ENCODE measurements around the gene CRISPLD2.

CRISPLD2 gene

DNA sequence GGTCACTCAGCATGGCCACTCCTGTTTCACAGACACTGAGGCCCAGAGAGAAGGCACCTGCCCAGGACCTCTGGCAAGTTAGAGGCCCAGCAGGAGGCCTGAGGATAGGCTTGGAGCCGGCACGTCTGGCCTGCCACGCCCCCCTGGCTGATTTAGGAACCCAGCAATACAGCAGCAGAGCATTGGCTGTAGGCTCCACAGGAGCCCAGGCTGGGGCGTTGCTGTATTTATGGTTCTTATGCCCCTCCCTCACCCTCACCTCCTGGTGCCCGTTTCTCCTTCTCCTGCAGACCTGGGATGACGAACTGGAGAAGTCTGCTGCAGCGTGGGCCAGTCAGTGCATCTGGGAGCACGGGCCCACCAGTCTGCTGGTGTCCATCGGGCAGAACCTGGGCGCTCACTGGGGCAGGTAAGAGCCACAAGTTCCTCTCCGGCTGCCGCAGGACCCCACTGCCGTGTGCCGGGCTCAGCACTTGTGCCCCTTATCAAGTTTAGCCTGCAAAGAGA is 25.8 kb downstream of the CRISPLD2 start:
- H3K36me3 ChIP-seq, result peaks cover 0 to 38% (median under 1%) of the 10 kb centered on the region in 3 donors

DNA sequence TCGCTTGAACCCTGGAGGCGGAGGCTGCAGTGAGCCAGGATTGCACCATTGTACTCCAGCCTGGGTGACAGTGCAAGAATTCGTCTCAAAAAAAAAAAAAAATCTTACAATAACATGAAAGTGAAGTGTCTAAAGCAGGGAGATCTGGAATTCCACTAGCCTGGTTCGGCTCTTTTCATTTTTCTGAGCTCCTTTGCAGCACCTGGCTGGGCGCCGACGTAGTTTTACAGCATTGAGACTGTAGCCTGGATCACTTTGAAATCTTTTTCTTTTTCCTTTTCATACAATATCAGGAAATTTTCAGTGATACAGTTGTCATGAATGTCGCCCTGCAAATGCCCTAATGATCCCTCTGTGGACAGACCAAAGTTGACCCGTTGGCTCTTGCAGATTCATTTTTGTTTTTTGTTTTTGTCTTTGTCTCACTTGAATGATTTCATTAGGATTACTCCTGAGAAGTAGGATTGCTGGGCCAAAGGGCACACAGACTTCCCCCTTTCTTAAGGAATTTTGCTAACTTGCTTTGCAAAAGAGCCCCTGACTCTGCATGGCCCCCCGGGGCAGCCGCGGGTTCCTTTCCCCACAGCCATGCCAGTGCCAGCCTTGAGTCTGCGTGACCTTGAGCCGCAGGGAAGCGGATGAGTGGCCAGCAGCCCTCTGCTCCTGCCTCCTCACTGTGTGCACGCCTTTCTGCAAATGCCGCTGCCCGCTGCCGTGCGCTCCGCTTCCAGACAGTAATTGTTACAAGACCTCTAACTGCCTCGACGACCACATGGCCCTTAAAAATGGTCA is 28.0 kb downstream of the CRISPLD2 start:
- Histone ChIP-seq H3K4me3 (no peak overlapping the region), H3K36me3 (peaks cover 0 to 56% (median 8%) of the 10 kb centered on the region in 3 donors), H3K27me3 (no peaks in the 10 kb centered on the region), H3K9me3 (no peaks in the 10 kb centered on the region), H3K27ac (no peak overlapping the region), H3K4me1 (peaks cover 0 to 16% (median 12%) of the 10 kb centered on the region in 4 donors)
- intact Hi-C loops (cut with DNase I; ENCODE audit: low total_unique reads), result no loop called here
- TF ChIP-seq, protein P1, sequence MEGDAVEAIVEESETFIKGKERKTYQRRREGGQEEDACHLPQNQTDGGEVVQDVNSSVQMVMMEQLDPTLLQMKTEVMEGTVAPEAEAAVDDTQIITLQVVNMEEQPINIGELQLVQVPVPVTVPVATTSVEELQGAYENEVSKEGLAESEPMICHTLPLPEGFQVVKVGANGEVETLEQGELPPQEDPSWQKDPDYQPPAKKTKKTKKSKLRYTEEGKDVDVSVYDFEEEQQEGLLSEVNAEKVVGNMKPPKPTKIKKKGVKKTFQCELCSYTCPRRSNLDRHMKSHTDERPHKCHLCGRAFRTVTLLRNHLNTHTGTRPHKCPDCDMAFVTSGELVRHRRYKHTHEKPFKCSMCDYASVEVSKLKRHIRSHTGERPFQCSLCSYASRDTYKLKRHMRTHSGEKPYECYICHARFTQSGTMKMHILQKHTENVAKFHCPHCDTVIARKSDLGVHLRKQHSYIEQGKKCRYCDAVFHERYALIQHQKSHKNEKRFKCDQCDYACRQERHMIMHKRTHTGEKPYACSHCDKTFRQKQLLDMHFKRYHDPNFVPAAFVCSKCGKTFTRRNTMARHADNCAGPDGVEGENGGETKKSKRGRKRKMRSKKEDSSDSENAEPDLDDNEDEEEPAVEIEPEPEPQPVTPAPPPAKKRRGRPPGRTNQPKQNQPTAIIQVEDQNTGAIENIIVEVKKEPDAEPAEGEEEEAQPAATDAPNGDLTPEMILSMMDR (IDR thresholded peaks at IDR 0.05), result no peak
- no peak for DNase-seq

More for the DNA sequence above, 25.8 kb downstream of the CRISPLD2 start:
- no peaks in the 10 kb centered on the region for H3K9me3 ChIP-seq
- H3K27me3 ChIP-seq, result no peaks in the 10 kb centered on the region
- no peak overlapping the region for H3K4me3 ChIP-seq
- H3K27ac ChIP-seq, result no peak overlapping the region
- TF ChIP-seq, protein P1 (IDR thresholded peaks at IDR 0.05), result no peak
- intact Hi-C loops (cut with DNase I; ENCODE audit: low total_unique reads), result no loop called here
- peaks cover 0 to 8% (median 4%) of the 10 kb centered on the region in 4 donors for H3K4me1 ChIP-seq
- DNase-seq, result no peak

DNA sequence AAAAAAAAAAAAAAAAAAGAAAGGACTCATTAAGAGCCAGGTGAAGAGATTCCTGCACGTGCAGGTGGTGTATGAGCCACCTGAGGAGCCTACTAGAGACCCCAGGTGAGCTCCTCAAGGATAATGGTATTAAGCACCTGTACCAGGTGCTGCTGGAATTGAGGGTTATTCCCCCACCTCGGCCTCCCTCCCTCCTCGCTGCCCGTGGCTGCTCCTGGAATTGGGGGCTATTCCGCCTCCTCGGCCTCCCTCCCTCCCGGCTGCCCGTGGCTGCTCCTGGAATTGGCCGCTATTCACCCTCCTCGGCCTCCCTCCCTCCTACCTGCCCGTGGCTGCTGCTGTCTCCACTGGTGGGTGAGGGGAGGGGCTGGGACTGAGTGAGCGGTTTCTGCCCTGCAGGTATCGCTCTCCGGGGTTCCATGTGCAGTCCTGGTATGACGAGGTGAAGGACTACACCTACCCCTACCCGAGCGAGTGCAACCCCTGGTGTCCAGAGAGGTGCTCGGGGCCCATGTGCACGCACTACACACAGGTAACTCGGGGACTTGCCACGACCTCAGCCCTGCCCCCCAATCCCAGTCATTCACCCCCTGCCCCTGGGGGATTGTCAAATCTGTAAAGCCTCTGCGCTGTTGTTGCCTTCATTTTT is 29.3 kb downstream of the CRISPLD2 start:
- Histone ChIP-seq H3K27ac (no peak overlapping the region), H3K4me1 (peaks cover 0 to 10% (median 7%) of the 10 kb centered on the region in 4 donors), H3K9me3 (no peaks in the 10 kb centered on the region), H3K27me3 (no peaks in the 10 kb centered on the region), H3K36me3 (peaks cover 0 to 54% (median 8%) of the 10 kb centered on the region in 3 donors), H3K4me3 (no peak overlapping the region)
- DNase-seq, result no peak
- intact Hi-C loops (cut with DNase I; ENCODE audit: low total_unique reads), result no loop called here
- TF ChIP-seq, protein P1 (IDR thresholded peaks at IDR 0.05), result no peak

DNA sequence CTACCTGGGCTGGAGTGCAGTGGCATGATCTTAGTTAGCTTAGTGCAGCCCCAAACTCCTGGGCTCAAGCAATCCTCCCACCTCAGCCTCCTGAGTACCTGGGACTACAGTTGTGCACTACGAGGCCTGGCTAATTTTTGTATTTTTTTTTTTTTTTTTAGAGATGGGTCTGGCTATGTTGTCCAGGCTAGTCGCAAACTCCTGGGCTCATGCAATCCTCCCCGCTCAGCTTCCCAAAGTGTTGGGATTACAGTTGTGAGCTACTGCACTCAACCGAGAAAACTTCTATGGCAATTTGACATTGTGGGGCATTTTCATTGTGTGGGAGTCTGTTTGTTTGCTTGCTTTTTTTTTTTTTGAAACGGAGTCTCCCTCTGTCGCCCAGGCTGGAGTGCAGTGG is 30.0 kb downstream of the CRISPLD2 start:
- Histone ChIP-seq H3K9me3 (no peaks in the 10 kb centered on the region), H3K27me3 (no peaks in the 10 kb centered on the region), H3K36me3 (peaks cover 0 to 52% (median 8%) of the 10 kb centered on the region in 3 donors), H3K4me3 (no peak overlapping the region), H3K4me1 (peaks cover 0 to 10% (median 7%) of the 10 kb centered on the region in 4 donors), H3K27ac (no peak overlapping the region)
- TF ChIP-seq, protein P1 (IDR thresholded peaks at IDR 0.05), result no peak
- intact Hi-C loops (cut with DNase I; ENCODE audit: low total_unique reads), result no loop called here
- no peak for DNase-seq

DNA sequence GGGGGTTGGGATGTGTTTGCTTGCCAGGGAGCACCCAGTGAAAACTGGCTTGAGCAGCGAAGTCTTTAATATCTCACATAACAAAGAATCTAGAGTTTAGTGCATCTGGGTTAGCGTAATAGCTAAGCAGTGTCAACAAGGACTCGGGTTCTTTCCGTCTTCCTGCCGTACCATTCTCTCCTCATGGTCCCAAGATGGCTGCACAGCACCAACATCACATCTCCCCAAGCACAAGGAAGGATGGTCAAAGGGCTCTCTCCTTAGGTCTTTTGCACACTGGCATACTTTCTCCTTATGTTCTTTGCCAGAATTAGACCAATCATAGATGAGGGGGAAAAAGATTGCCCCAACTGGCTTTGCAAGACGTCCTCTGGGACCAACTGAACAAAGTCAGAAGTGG is 30.9 kb downstream of the CRISPLD2 start:
- TF ChIP-seq, protein P1 (IDR thresholded peaks at IDR 0.05), result no peak
- H3K4me3 ChIP-seq, result no peak overlapping the region
- no peak overlapping the region for H3K27ac ChIP-seq
- DNase-seq, result no peak
- no peaks in the 10 kb centered on the region for H3K27me3 ChIP-seq
- H3K4me1 ChIP-seq, result peaks cover 0 to 10% (median 7%) of the 10 kb centered on the region in 4 donors
- H3K36me3 ChIP-seq, result peaks cover 0 to 45% (median 8%) of the 10 kb centered on the region in 3 donors
- intact Hi-C loops (cut with DNase I; ENCODE audit: low total_unique reads), result no loop called here
- H3K9me3 ChIP-seq, result no peaks in the 10 kb centered on the region
